Panc1 (cell line): ENCODE data around the gene NMB.
A peak's percentile ranks its signal among the peaks of the same experiment; 100 is the strongest.

Experiments used
- POLR2AphosphoS5 ChIP-seq: IDR thresholded peaks from 2 replicates; pipeline ENCODE4 v1.6.1; 2012; ENCODE audit warnings: mild to moderate bottlenecking, low read depth, low read length, moderate library complexity
- TCF7L2 ChIP-seq: IDR thresholded peaks from 2 replicates; pipeline ENCODE4 v1.6.1; 2011; ENCODE audit warnings: mild to moderate bottlenecking, low read depth, low read length, inconsistent platforms
- TF ChIP-seq, protein P1 (sequence below): fragments of 450-650 bp; IDR thresholded peaks from 2 replicates; pipeline ENCODE4 v1.5.1; 2017; ENCODE audit warnings: mild to moderate bottlenecking
- TF ChIP-seq, protein P2 (sequence below), 2 experiments: IDR thresholded peaks; 2 replicates each; pipeline ENCODE4 v1.6.1; 2011 to 2012; ENCODE audit warnings: low read depth in 2 of 2, control low read depth in 1 of 2, low read length in 1 of 2, mild to moderate bottlenecking in 1 of 2, moderate library complexity in 1 of 2; ENCODE audit not compliant: insufficient read depth in 1 of 2

DNA sequence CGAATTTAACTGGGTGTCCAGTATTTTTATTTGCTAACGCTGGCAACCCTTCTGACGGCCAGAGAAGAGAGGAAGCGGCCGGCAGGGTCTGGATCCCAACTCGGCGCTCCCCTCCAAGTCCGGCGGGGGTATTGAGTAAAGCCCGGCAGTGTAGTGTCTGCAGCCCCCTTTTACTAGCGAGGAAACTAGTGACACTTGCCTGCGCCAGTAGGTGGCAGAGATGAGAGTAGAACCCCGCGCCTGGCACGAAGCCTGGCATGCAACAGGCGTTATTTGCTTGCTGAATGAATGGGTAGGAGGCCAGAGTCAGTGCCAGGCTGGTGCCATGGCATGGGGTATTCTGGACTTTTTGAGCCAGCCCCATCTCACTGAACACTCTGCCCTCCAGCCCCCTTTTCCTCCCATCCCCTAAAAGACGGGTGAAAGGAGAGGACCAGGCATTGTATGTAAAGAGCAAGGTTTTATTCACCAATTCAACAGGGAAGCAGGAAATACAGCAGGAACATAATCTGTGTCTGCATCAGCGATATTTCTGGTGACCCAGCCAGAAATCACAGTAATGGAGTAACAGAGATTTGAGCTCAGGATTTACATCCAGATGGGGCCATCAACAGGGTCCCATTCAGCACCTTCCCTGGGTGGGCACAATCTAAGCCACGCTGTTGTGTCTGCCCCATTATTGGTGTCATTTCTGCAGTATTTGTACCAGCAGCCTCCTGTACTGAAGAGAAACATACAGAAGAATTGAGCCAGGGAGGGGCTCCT is 3.1 kb downstream of the NMB start:
- TF ChIP-seq, protein P1, sequence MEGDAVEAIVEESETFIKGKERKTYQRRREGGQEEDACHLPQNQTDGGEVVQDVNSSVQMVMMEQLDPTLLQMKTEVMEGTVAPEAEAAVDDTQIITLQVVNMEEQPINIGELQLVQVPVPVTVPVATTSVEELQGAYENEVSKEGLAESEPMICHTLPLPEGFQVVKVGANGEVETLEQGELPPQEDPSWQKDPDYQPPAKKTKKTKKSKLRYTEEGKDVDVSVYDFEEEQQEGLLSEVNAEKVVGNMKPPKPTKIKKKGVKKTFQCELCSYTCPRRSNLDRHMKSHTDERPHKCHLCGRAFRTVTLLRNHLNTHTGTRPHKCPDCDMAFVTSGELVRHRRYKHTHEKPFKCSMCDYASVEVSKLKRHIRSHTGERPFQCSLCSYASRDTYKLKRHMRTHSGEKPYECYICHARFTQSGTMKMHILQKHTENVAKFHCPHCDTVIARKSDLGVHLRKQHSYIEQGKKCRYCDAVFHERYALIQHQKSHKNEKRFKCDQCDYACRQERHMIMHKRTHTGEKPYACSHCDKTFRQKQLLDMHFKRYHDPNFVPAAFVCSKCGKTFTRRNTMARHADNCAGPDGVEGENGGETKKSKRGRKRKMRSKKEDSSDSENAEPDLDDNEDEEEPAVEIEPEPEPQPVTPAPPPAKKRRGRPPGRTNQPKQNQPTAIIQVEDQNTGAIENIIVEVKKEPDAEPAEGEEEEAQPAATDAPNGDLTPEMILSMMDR, result peak; percentile 86
- no peak for TF ChIP-seq TCF7L2
- no peak for TF ChIP-seq POLR2AphosphoS5
- TF ChIP-seq, protein P2, sequence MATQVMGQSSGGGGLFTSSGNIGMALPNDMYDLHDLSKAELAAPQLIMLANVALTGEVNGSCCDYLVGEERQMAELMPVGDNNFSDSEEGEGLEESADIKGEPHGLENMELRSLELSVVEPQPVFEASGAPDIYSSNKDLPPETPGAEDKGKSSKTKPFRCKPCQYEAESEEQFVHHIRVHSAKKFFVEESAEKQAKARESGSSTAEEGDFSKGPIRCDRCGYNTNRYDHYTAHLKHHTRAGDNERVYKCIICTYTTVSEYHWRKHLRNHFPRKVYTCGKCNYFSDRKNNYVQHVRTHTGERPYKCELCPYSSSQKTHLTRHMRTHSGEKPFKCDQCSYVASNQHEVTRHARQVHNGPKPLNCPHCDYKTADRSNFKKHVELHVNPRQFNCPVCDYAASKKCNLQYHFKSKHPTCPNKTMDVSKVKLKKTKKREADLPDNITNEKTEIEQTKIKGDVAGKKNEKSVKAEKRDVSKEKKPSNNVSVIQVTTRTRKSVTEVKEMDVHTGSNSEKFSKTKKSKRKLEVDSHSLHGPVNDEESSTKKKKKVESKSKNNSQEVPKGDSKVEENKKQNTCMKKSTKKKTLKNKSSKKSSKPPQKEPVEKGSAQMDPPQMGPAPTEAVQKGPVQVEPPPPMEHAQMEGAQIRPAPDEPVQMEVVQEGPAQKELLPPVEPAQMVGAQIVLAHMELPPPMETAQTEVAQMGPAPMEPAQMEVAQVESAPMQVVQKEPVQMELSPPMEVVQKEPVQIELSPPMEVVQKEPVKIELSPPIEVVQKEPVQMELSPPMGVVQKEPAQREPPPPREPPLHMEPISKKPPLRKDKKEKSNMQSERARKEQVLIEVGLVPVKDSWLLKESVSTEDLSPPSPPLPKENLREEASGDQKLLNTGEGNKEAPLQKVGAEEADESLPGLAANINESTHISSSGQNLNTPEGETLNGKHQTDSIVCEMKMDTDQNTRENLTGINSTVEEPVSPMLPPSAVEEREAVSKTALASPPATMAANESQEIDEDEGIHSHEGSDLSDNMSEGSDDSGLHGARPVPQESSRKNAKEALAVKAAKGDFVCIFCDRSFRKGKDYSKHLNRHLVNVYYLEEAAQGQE (IDR thresholded peaks at IDR 0.05; ENCODE audit: insufficient read depth in 1 of 2, low read depth in 2 of 2, low read length in 1 of 2), result no peak
